HG03439 (cell line): ENCODE measurements around the gene ADD3.

Experiments
- ATAC-seq: cut with Tn5 transposase; IDR thresholded peaks from one replicate; pipeline ENCODE4 v1.9.1; 2021; ENCODE audit warnings: mild to moderate bottlenecking, moderate library complexity; ENCODE audit not compliant: unreplicated experiment

Gene ADD3

GRCh38 chr10:110058212-110058611 lies 50.4 kb downstream of the ADD3 start:
- ATAC-seq, result peak; percentile 46

GRCh38 chr10:110059925-110060324 lies 52.1 kb downstream of the ADD3 start:
- no peak for ATAC-seq

- no peak for ATAC-seq
Observed at GRCh38 chr10:110061687-110062086, 53.9 kb downstream of the ADD3 start.

- no peak for ATAC-seq
Observed at GRCh38 chr10:110065269-110065668, 57.5 kb downstream of the ADD3 start.

GRCh38 chr10:110067960-110068770 lies 60.4 kb downstream of the ADD3 start:
- ATAC-seq, result peak; percentile 39

- ATAC-seq, result no peak
Observed at GRCh38 chr10:110068780-110069179, 61.0 kb downstream of the ADD3 start.

- peak; percentile 73 for ATAC-seq
Observed at GRCh38 chr10:110069502-110069982, 61.8 kb downstream of the ADD3 start.

- no peak for ATAC-seq
Observed at GRCh38 chr10:110073896-110074295, 66.1 kb downstream of the ADD3 start.

- no peak for ATAC-seq
Observed at GRCh38 chr10:110074298-110074697, 66.5 kb downstream of the ADD3 start.

GRCh38 chr10:110074758-110075671 lies 67.2 kb downstream of the ADD3 start:
- ATAC-seq, result no peak

- ATAC-seq, result no peak
Observed at GRCh38 chr10:110075686-110076085, 67.9 kb downstream of the ADD3 start.

- ATAC-seq, result peak; percentile 67
Observed at GRCh38 chr10:110076559-110077318, 69.0 kb downstream of the ADD3 start.

- ATAC-seq, result no peak
Observed at GRCh38 chr10:110077436-110078130, 69.8 kb downstream of the ADD3 start.

- no peak for ATAC-seq
Observed at GRCh38 chr10:110078317-110078716, 70.5 kb downstream of the ADD3 start.

GRCh38 chr10:110081911-110082310 lies 74.1 kb downstream of the ADD3 start:
- no peak for ATAC-seq

GRCh38 chr10:110083884-110084283 lies 76.1 kb downstream of the ADD3 start:
- ATAC-seq, result no peak

GRCh38 chr10:110087682-110088081 lies 79.9 kb downstream of the ADD3 start:
- no peak for ATAC-seq

- ATAC-seq, result no peak
Observed at GRCh38 chr10:110088367-110089104, 80.8 kb downstream of the ADD3 start.

- ATAC-seq, result no peak
Observed at GRCh38 chr10:110091830-110092229, 84.0 kb downstream of the ADD3 start.

- ATAC-seq, result no peak
Observed at GRCh38 chr10:110093722-110094121, 85.9 kb downstream of the ADD3 start.
